NCI-H2107 (cell line): ENCODE results near the gene ELMOD3.
"Not testable (repeated sequence)": the region's sequence is repeated elsewhere in the genome, so short reads cannot be mapped to it uniquely, and the experiment has no call there.

Source experiments
- DNase-seq: peaks from one replicate; lab custom pipeline; 2025; lab: John Stamatoyannopoulos, UW

The ELMOD3 gene

GRCh38 chr2:85329181-85329651 lies 25.4 kb upstream of the ELMOD3 start:
- DNase-seq, result no peak

GRCh38 chr2:85329701-85330100 lies 24.9 kb upstream of the ELMOD3 start:
- not testable (repeated sequence) for DNase-seq

GRCh38 chr2:85330839-85331636 lies 23.5 kb upstream of the ELMOD3 start:
- DNase-seq, result no peak

- not testable (repeated sequence) for DNase-seq
These were observed 20.7 kb upstream of the ELMOD3 start for GRCh38 chr2:85333877-85334276.

GRCh38 chr2:85334928-85335327 lies 19.6 kb upstream of the ELMOD3 start:
- DNase-seq, result no peak

GRCh38 chr2:85340034-85340892 lies 14.3 kb upstream of the ELMOD3 start:
- DNase-seq, result no peak

GRCh38 chr2:85341269-85342029 lies 13.1 kb upstream of the ELMOD3 start:
- no peak for DNase-seq

- no peak for DNase-seq
These were observed 12.4 kb upstream of the ELMOD3 start for GRCh38 chr2:85342156-85342555.

GRCh38 chr2:85343207-85343895 lies 11.2 kb upstream of the ELMOD3 start:
- DNase-seq, result not testable (repeated sequence)

GRCh38 chr2:85344356-85344954 lies 10.1 kb upstream of the ELMOD3 start:
- DNase-seq, result no peak

GRCh38 chr2:85347599-85347998 lies 7.0 kb upstream of the ELMOD3 start:
- no peak for DNase-seq

- DNase-seq, result no peak
These were observed 688 bp upstream of the ELMOD3 start for GRCh38 chr2:85353876-85354285.

GRCh38 chr2:85355073-85355410 lies 473 bp downstream of the ELMOD3 start:
- DNase-seq, result no peak

GRCh38 chr2:85355521-85355920 lies 952 bp downstream of the ELMOD3 start:
- no peak for DNase-seq

- no peak for DNase-seq
These were observed 1.6 kb downstream of the ELMOD3 start for GRCh38 chr2:85356186-85356585.

- no peak for DNase-seq
These were observed 3.2 kb downstream of the ELMOD3 start for GRCh38 chr2:85357736-85358135.

GRCh38 chr2:85362653-85363387 lies 8.3 kb downstream of the ELMOD3 start:
- not testable (repeated sequence) for DNase-seq

GRCh38 chr2:85367180-85367579 lies 12.6 kb downstream of the ELMOD3 start:
- no peak for DNase-seq

GRCh38 chr2:85368921-85369320 lies 14.4 kb downstream of the ELMOD3 start:
- DNase-seq, result no peak

- DNase-seq, result no peak
These were observed 14.9 kb downstream of the ELMOD3 start for GRCh38 chr2:85369500-85369899.

- no peak for DNase-seq
These were observed 16.5 kb downstream of the ELMOD3 start for GRCh38 chr2:85371045-85371444.
